ENCODE measurements around the gene PDE2A.

DNA sequence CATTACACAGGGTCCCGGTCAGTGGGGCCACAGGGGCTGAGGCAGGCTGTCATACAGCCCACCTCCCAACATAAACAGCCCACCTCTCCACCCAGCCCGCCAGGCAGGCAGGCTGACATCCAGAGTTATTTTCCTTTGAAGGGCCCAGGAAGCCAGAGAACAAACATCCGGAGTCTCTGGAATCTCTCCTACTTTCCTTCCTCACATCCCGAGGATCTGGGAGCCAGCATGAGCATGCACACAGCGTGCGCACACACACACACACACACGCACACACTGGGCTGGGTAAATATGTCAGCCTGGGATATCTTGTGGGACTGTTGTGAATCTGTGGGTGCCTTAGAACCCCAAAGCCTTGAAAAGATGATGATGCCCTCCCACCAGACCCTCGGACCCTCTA is 55.4 kb downstream of the PDE2A start:
- TF ChIP-seq, protein P1, sequence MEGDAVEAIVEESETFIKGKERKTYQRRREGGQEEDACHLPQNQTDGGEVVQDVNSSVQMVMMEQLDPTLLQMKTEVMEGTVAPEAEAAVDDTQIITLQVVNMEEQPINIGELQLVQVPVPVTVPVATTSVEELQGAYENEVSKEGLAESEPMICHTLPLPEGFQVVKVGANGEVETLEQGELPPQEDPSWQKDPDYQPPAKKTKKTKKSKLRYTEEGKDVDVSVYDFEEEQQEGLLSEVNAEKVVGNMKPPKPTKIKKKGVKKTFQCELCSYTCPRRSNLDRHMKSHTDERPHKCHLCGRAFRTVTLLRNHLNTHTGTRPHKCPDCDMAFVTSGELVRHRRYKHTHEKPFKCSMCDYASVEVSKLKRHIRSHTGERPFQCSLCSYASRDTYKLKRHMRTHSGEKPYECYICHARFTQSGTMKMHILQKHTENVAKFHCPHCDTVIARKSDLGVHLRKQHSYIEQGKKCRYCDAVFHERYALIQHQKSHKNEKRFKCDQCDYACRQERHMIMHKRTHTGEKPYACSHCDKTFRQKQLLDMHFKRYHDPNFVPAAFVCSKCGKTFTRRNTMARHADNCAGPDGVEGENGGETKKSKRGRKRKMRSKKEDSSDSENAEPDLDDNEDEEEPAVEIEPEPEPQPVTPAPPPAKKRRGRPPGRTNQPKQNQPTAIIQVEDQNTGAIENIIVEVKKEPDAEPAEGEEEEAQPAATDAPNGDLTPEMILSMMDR (IDR thresholded peaks at IDR 0.05), result no peak
- TF ChIP-seq POLR2A (IDR thresholded peaks at IDR 0.05) (no peak), POLR2AphosphoS5 (IDR thresholded peaks at IDR 0.05) (no peak)

Measured in breast epithelium (tissue), 3 donors.